ENCODE results near the gene SYMPK.

Gene SYMPK

GRCh38 chr19:45866400-45867176 lies 3.6 kb upstream of the SYMPK start:
- no peak for DNase-seq

- DNase-seq: no peak
Observed at GRCh38 chr19:45865269-45865948, 2.5 kb upstream of the SYMPK start.

GRCh38 chr19:45864629-45865082 lies 1.7 kb upstream of the SYMPK start:
- DNase-seq: no peak

- DNase-seq: peak; percentile 48
Observed at GRCh38 chr19:45863840-45864628, 1.1 kb upstream of the SYMPK start, which contains the start of gene FOXA3. TSS of gene FOXA3 (plus strand) at chr19:45864326. CDS start at chr19:45864457, 131 bp downstream.

GRCh38 chr19:45863335-45863839 lies 440 bp upstream of the SYMPK start:
- no peak for DNase-seq

DNA sequence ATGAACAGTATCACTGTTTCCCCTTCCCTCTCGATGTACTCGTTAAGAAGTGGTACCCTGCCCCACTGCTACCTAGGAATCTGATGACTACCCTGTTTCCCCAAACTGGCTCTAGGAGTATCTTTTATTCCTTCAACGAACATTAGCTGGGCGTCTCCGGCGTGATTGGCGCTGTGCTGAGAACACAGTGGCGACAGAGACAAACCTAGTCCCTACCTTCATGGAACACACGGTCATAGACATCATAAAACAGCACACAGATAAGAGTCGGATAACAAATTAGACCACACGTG lies 730 bp downstream of the SYMPK start:
- no peak for DNase-seq

DNA sequence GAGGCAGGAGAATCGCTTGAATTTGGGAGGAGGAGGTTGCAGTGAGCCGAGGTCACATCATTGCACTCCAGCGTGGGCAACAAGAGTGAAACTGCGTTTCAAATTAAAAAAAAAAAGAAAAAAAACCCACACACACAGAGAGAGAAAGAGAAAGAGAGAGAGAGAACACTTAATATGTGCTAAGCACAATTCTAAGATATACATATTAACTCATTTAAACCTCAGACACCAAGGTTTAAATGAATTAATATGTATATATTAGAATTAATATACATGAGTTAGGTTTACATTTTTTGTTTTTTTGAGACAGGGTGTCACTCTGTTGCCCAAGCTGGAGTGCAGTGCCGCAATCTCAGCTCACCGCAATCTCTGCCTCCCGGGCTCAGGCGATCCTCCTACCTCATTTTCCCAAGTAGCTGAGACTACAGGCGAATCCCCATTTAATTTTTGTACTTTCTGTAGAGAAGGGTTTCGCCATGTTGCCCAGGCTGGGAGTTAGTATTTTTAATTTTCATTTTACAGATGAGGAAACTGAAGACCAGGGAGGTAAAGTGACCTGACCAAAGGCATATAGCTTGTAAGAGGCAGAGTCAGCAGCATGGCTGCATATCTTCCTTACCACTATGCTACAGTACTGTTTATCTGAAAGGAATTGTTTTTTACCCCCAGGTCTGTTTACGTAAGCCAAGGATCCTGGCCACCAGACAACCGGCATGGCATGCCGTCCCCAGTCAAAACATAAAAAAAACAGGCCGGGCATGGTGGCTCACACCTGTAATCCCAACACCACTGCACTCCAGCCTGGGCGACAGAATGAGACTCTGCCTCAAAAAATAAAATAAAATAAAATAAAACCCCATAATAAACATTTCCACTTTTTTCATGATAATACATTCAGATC lies 2.3 kb downstream of the SYMPK start:
- DNase-seq: no peak

- DNase-seq: no peak
Observed at GRCh38 chr19:45854167-45854778, 8.7 kb downstream of the SYMPK start.

- DNase-seq: no peak
Observed at GRCh38 chr19:45852983-45853382, 10.0 kb downstream of the SYMPK start.

GRCh38 chr19:45852145-45852750 lies 10.7 kb downstream of the SYMPK start:
- no peak for DNase-seq

GRCh38 chr19:45848922-45849321 lies 14.0 kb downstream of the SYMPK start:
- DNase-seq: no peak

GRCh38 chr19:45847663-45848062 lies 15.3 kb downstream of the SYMPK start:
- DNase-seq: no peak

GRCh38 chr19:45842198-45842597 lies 20.7 kb downstream of the SYMPK start:
- no peak for DNase-seq

DNA sequence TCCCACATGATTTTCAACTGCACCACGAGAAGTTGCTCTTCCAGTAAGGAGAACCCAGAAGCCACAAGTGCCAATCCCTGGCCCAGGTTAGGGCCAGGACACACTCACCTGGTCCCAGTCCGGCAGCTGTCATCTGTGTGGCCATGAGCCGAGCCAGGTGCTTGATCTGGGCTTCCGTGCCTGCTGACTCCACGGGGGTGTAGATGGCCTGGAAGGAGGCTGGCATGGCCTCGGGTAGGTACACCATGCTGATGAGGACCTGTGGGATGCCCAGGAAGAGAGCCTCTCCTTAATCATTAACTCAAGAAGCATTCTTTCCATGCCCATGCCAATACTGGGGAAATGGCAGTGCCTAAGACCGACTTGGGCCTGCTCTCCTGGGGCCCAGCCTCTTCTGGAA lies 28.0 kb downstream of the SYMPK start:
- no peak for DNase-seq

DNA sequence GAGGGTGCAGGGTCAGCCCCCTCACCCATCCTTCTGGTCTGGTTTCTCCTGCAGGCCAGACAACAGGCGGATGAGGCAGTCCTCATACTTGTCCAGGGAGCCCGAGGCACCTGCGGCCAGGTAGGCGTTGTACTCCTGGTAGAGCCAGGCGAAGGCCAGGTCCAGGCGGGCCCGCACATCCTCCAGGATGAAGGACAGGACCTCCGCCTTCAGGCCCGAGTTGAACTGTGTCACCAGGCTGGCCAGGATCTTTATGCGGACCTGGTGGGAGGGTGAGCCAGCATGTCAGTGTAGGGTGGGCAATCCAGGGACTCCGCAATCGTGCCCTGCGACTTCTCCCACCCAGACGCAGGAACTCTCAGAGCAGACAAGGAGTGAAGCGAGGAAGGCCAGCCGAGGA lies 34.0 kb downstream of the SYMPK start:
- no peak for DNase-seq

DNA sequence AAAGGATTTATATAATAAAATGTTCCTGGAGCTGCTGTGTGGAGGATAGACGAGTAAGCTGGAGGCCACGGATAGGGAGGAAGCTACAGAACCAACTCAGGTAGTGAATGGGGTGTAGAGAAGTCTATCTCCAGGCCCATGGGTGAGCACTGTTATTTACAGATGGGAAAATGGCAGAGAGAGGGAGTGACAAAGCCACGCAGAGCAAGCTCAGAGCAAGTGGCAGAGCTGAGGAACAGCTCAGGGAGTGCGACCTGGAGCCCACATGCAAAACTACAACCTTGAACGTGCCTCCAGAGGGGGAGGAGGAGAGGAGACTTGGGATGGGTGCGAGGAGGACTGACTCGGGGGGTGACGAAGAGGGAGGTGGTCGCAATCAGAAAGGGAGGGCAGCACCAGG lies 34.4 kb downstream of the SYMPK start:
- DNase-seq: no peak

- no peak for DNase-seq
Observed at GRCh38 chr19:45827459-45828093, 35.4 kb downstream of the SYMPK start.

- DNase-seq: no peak
Observed at GRCh38 chr19:45826934-45827333, 36.0 kb downstream of the SYMPK start.

DNA sequence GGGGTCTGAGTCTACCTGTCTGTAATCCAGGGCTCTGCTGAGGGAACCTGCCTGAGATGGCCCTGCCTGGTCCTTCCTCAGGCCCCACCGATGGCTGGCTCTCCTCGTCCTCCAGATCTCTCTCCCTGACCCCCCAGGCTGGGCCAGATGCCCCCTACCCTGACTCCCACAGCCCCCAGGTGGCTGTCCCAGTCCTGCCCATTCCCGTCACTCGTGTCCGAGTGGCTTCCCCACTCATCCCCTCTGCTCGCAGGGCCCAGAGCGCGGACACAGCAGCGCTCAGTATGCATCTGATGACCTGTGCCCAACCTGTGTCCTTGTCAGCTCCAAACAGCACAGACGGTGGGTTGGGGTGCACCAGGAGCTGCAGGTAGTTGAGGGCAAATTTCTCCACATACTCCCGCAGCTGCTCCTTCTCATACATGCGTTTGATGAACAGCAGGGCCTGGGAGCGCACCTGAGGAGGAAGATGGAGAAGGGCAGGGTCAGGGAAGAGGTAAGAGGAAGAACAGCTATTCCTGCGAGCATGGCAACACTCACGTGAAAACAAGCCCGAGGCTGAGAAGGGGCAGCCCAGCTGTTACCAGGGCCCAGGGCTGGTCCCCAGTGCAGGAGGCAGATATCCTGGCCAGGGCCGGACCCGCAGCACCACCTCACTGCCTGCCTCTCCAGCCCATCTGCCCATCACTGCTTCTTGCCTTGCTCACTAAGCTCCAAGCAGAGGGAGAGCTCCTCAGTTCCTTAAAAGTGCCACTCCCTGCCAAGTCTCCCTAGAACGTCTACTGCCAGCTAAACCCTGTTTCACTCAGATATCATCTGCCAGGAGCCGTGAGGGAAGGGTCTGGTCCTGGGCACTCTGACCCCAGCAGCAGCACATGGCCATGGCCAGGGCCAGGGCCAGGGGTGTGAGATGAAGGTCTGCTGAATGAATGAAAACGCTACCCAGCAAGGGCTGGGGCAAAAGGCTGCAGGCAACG lies 36.7 kb downstream of the SYMPK start:
- no peak for DNase-seq

- no peak for DNase-seq
Observed at GRCh38 chr19:45825263-45825605, 37.7 kb downstream of the SYMPK start.
